ENCODE measurements around the gene TMEM53.

Gene TMEM53

DNA sequence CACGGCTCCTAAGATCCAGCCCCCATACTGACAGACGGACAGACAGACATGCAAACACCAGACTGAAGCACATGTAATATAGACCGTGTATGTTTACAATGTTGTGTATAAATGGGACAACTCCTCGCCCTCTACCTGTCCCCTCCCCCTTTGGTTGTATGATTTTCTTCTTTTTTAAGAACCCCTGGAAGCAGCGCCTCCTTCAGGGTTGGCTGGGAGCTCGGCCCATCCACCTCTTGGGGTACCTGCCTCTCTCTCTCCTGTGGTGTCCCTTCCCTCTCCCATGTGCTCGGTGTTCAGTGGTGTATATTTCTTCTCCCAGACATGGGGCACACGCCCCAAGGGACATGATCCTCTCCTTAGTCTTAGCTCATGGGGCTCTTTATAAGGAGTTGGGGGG, 23.2 kb downstream of the TMEM53 start:
- TF ChIP-seq, protein P1, sequence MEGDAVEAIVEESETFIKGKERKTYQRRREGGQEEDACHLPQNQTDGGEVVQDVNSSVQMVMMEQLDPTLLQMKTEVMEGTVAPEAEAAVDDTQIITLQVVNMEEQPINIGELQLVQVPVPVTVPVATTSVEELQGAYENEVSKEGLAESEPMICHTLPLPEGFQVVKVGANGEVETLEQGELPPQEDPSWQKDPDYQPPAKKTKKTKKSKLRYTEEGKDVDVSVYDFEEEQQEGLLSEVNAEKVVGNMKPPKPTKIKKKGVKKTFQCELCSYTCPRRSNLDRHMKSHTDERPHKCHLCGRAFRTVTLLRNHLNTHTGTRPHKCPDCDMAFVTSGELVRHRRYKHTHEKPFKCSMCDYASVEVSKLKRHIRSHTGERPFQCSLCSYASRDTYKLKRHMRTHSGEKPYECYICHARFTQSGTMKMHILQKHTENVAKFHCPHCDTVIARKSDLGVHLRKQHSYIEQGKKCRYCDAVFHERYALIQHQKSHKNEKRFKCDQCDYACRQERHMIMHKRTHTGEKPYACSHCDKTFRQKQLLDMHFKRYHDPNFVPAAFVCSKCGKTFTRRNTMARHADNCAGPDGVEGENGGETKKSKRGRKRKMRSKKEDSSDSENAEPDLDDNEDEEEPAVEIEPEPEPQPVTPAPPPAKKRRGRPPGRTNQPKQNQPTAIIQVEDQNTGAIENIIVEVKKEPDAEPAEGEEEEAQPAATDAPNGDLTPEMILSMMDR (IDR thresholded peaks at IDR 0.05; ENCODE audit: extremely low read depth, missing control alignments) = no peak

DNA sequence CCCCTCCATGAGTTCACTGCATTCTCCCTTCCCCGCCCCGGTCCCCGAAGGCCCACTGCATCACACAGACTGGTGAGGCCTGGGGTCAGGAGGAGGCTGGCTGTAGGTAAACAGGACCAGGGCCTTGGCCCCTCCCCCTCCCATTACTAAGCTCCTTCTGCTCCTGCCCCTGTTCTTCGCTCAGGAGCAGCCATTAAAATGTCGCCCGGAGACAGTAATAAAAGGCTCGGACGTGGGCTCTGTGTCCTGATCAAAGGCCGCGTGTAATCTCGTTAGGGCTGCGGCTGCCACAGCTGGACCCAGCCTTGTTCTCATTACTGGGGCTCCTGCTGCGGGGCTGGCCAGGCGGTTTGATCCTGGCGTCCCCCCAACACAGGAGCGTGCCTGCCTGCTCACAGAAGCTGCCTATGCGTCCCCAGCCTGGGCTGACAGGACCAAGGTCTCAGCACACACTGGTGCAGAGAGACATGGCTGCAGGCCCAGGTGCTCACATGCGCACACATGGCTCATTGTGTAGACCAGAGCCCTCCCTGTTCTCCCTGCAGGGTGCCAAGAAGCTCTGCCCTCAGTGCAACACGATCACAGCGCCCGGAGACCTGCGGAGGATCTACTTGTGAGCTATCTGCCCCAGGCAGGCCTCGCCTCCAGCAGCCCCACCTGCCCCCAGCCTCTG, 24.0 kb downstream of the TMEM53 start:
- TF ChIP-seq, protein P1 (IDR thresholded peaks at IDR 0.05; ENCODE audit: extremely low read depth, missing control alignments) = no peak
- DNase-seq (ENCODE audit: low spot score) = no peak

More for the DNA sequence above, 23.2 kb downstream of the TMEM53 start:
- DNase-seq (ENCODE audit: low spot score) = no peak

DNA sequence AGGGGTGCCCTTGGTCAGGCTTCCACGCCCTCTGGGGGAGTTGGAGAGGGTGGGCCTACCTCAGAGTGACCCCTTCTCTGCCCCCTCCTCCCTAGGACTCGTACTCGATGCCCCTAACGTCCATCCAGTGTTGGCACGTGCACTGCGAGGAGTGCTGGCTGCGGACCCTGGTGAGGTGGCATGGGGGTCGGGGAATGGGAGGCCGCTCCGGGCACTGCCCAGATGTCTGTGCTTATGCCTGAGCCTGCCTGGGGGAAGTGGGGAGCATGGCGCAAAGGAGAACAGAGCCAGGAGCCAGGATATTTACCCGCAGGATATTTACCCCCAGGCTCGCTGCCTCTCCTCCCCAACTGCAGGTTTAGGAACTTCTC, 24.5 kb downstream of the TMEM53 start:
- DNase-seq (ENCODE audit: low spot score) = no peak
- TF ChIP-seq, protein P1 (IDR thresholded peaks at IDR 0.05; ENCODE audit: extremely low read depth, missing control alignments) = no peak

DNA sequence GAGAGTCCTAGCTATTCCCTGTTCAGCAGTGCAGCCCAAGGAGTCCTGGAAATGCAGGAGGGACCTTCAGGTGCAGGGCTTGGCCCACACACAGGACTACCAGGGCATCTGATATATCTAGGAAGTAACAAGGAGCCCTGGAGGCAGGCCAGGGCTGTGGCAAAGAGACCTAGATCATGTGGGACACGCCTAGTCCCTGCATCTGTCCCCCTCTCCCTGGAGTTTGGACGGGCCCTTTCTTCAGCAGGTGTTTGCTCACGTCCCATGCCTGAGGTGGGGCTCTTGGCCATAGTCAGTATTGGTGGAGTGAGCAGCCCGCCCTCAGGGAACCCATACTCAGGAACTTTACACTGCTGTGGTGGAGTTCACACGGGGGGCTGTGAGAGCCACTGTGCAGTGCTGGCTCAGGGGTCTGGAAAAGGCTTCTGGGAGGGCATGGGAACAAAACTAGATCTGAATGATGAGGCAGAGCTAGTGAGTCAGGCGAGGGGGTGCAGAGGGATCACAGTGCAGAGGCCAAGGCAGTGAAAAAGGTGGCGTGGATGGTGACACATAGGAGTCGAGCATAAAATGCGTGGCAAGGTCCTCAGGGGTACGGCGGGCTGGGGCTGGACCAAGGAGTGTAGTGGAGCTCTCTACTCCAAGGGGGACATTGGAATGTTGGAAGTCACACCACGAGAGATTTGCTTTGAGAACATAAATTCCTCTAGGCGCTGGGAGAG, 25.6 kb downstream of the TMEM53 start:
- DNase-seq (ENCODE audit: low spot score) = no peak
- TF ChIP-seq, protein P1 (IDR thresholded peaks at IDR 0.05; ENCODE audit: extremely low read depth, missing control alignments) = no peak

DNA sequence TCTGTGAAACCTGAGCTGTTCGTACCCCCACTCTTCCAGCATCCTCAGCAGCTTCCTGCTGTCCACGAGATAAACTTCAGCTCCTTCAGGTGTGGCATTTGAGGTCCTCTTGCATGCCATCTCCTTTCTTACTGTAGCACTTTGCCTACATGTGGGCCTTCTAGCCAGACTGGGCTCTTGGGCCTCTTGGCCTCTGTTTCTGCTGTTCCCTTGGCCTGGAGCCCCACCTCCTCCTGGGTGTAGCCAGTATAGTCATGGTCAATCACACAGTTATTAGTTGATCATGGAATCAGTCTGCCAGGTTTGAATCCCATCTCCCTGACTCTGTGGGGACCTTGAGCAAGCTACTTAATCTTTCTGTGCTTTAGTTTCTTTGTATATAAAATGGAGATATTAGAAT, 26.4 kb downstream of the TMEM53 start:
- DNase-seq (ENCODE audit: low spot score) = no peak
- TF ChIP-seq, protein P1 (IDR thresholded peaks at IDR 0.05; ENCODE audit: extremely low read depth, missing control alignments) = no peak

DNA sequence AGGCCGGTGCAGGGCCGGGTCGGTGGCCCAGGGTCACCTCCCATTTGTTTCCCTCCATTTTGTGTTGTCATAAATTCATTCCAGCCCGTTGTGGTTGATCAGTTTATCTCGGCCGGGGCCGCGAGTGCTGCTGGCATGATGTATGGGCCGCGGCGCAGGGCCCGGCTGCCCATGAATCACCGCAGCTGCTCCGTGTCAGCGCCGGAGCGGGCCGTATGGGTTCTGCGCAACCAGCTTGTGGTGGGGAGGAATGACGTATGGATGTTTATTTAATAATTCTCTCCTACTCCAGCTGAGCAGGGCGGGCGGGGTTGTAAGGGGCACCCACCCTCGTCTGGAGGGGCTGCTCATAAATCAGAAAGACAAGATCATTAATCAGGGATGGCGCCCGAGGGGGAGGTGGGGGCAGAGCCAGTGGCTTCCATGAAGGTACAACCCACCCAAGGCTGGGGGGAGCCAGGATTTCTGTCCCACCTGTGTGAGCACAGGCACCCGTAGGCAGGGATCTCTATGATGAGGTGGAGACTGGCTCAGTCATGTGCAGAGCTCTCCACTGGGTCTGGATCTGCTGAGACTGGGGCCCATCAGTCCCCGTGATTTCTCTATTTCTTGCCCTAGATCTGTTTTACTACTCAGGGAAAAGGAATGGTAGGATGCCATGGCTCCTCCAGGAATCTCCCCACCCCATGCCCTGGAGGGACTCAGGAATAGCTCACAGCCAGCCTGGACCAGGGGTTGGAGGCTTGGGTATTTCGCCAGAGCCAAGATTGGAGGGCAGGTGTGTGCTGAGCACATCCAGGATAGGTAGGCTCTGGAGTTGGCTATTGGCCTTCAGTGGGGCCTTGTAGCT, 27.8 kb downstream of the TMEM53 start:
- DNase-seq (ENCODE audit: low spot score) = no peak
- TF ChIP-seq, protein P1 (IDR thresholded peaks at IDR 0.05; ENCODE audit: extremely low read depth, missing control alignments) = no peak
